Islet precursor cell (in vitro differentiated cells): ENCODE measurements around the gene STT3B.
"Not testable (repeated sequence)": the region's sequence is repeated elsewhere in the genome, so short reads cannot be mapped to it uniquely, and the experiment has no call there.

Experiments used
- DNase-seq: peaks from one replicate; pipeline ENCODE4 v3.0.0-alpha.2; 2018

Gene STT3B

DNA sequence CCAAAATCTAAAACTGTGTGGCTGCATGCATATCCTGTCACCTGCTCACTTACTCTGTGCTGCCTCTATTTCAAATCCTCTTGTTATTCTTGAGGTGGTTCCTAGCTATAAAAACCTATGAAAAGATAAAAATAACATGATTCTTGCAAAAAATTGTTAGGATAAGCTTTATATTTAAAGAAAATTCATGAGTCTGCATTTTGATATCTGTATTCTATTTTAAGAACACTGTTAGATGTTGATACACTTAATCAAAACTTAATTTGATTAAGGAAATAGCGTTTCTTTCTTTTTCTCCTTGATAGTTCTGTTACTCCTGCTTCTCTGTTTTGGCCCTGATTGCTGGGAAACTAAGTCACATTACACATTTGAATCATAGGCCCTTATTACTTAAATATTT, 22.5 kb downstream of the STT3B start:
- DNase-seq: no peak

- DNase-seq: no peak
Observed at GRCh38 chr3:31559872-31560534, 27.3 kb downstream of the STT3B start.

- DNase-seq: peak; percentile 69
Observed at GRCh38 chr3:31561891-31562290, 29.2 kb downstream of the STT3B start.

GRCh38 chr3:31562525-31562924, 29.8 kb downstream of the STT3B start:
- DNase-seq: peak; percentile 72

DNA sequence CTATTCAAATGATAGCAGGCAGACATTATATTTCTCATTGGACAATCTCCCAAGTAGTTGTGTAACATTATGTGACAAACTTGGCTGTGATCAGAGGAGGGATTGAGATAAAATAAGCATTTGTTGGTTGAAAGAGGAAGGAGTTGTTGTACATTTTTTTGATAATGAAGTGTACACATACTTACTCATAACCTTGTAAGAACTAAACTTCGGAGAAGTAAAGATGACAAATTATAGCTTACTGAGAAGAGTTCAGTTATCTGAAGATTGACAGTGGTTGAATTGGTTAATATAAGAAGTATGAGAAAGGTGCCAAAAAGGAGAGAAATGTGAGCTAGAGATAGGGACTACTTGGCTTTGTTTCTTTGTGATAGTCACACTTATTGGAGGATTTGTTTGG, 32.6 kb downstream of the STT3B start:
- DNase-seq: no peak

DNA sequence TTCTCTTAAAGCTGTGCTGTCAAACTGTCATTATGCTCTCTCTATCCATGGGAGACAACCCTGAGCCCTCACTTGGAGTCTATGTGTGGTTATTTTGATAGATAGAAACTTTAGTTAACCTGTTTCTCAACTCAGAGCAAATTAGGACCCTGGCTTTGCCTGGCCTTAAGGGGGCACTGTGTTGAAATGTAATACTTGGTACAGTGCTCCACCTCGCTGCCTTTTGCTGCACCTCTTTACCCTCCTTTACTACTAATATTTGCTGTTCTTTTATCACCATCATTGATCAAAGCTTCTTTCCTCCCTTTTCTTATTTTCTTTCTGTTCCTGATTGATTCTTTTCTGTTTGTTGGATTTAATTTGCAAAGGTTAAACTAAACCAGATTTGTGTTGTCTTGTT, 34.3 kb downstream of the STT3B start:
- DNase-seq: peak; percentile 59

GRCh38 chr3:31568649-31569048, 35.9 kb downstream of the STT3B start:
- no peak for DNase-seq

- DNase-seq: no peak
Observed at GRCh38 chr3:31571325-31571724, 38.6 kb downstream of the STT3B start.

GRCh38 chr3:31572236-31573004, 39.7 kb downstream of the STT3B start:
- no peak for DNase-seq

- no peak for DNase-seq
Observed at GRCh38 chr3:31573036-31573779, 40.5 kb downstream of the STT3B start.

- no peak for DNase-seq
Observed at GRCh38 chr3:31575448-31575847, 42.7 kb downstream of the STT3B start.

- no peak for DNase-seq
Observed at GRCh38 chr3:31576521-31576920, 43.8 kb downstream of the STT3B start.

- no peak for DNase-seq
Observed at GRCh38 chr3:31577232-31577631, 44.5 kb downstream of the STT3B start.

DNA sequence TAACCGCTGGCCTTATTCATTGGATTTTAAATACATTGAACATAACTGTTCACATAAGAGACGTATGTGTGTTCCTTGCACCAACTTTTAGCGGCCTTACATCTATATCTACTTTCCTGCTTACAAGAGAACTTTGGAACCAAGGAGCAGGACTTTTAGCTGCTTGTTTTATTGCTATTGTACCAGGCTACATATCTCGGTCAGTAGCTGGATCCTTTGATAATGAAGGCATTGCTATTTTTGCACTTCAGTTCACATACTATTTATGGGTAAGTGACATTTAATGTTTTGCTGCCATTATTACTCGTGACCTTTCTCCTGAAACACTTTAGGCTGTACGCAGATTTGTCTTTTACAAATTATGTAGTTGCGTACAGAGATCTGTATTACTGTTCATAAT, 47.1 kb downstream of the STT3B start:
- no peak for DNase-seq

GRCh38 chr3:31580645-31581044, 47.9 kb downstream of the STT3B start:
- DNase-seq: no peak

- DNase-seq: no peak
Observed at GRCh38 chr3:31581660-31582059, 48.9 kb downstream of the STT3B start.

GRCh38 chr3:31589228-31589627, 56.5 kb downstream of the STT3B start:
- no peak for DNase-seq

- DNase-seq: no peak
Observed at GRCh38 chr3:31590650-31591049, 57.9 kb downstream of the STT3B start.

DNA sequence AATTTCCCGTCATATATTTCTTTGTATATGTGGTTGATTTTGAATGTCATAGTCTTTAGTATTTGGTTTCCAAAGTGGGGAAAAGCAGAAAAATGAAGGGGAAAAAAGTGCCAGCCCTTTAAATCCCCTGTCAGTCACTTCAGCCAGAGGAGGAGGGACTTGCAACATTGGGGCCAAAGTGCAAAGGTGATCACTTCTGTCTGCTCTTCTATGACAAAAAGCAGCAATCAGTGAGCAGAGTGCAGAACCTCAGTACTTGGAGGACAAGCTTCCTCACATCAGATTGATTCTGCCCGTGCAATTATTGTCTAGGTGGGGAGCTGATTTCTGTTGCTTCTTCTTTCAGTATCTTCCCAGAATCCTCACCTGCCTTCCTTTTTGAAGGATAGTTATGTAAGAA, 60.0 kb downstream of the STT3B start:
- no peak for DNase-seq

DNA sequence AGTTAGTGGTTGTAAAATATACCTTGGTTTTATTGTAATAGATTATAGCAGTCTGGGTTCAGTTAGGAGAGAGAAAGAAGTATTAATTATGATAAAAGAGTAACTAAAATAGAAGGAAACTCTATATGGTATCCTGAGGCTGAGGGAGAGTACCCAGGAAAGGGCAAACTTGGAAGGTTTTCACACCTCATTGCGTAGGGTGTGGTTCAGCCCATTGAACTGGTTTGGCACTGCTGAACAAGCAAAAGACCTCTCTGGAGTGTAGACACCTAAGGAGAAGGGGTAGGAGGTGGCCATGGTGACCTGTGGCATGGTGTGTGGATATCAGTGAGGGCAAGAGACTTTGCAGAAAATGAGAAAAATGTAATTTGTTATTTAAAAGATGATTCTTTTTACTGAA, 63.5 kb downstream of the STT3B start:
- DNase-seq: peak; percentile 44

GRCh38 chr3:31600431-31600830, 67.7 kb downstream of the STT3B start:
- no peak for DNase-seq

GRCh38 chr3:31605333-31605732, 72.6 kb downstream of the STT3B start:
- not testable (repeated sequence) for DNase-seq

- DNase-seq: no peak
Observed at GRCh38 chr3:31606453-31606852, 73.7 kb downstream of the STT3B start.

DNA sequence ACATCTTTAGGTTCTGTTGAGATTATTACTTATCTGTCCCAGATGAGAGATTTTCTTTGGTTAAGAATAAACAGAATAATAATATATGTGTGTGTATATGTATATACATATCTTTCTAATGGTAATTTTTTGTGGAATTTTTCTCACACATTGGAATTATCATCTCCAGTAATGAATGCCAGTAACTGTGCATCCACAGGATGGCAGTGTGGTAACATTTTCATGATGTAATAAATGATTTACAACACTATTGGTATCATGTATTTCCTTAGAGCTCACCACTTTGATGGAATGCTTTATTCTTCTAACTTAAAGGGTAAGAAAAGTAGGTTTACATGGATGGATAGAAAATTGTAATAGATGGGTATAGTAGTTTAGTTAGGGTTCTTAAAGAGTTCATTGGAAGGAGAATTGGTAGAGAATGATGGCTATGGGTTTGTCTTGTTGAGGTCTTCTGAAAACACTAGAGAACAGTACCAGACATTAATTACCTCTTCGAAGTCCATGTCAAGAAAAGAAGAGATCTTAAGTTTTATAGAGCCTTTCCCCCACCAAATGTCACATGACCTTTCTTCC, 78.1 kb downstream of the STT3B start:
- no peak for DNase-seq
